Bladder microvascular endothelial cell (primary cell): ENCODE data around the gene NPAS2. TPM values are rescaled to one million over a fixed set of nuclear protein-coding genes. Genes with fewer than 3 reads are reported as not detected.

Source experiments
- total RNA-seq: library from RNA; depleted of rRNA; stranded (reverse); fragments of >200 nt; gene quantifications from 2 replicates; pipeline ENCODE4 v1.2.3, GENCODE V29; 2014

The NPAS2 gene, protein sequence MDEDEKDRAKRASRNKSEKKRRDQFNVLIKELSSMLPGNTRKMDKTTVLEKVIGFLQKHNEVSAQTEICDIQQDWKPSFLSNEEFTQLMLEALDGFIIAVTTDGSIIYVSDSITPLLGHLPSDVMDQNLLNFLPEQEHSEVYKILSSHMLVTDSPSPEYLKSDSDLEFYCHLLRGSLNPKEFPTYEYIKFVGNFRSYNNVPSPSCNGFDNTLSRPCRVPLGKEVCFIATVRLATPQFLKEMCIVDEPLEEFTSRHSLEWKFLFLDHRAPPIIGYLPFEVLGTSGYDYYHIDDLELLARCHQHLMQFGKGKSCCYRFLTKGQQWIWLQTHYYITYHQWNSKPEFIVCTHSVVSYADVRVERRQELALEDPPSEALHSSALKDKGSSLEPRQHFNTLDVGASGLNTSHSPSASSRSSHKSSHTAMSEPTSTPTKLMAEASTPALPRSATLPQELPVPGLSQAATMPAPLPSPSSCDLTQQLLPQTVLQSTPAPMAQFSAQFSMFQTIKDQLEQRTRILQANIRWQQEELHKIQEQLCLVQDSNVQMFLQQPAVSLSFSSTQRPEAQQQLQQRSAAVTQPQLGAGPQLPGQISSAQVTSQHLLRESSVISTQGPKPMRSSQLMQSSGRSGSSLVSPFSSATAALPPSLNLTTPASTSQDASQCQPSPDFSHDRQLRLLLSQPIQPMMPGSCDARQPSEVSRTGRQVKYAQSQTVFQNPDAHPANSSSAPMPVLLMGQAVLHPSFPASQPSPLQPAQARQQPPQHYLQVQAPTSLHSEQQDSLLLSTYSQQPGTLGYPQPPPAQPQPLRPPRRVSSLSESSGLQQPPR
- 1.1 and 19.3 TPM in 2 replicates for total RNA-seq

DNA sequence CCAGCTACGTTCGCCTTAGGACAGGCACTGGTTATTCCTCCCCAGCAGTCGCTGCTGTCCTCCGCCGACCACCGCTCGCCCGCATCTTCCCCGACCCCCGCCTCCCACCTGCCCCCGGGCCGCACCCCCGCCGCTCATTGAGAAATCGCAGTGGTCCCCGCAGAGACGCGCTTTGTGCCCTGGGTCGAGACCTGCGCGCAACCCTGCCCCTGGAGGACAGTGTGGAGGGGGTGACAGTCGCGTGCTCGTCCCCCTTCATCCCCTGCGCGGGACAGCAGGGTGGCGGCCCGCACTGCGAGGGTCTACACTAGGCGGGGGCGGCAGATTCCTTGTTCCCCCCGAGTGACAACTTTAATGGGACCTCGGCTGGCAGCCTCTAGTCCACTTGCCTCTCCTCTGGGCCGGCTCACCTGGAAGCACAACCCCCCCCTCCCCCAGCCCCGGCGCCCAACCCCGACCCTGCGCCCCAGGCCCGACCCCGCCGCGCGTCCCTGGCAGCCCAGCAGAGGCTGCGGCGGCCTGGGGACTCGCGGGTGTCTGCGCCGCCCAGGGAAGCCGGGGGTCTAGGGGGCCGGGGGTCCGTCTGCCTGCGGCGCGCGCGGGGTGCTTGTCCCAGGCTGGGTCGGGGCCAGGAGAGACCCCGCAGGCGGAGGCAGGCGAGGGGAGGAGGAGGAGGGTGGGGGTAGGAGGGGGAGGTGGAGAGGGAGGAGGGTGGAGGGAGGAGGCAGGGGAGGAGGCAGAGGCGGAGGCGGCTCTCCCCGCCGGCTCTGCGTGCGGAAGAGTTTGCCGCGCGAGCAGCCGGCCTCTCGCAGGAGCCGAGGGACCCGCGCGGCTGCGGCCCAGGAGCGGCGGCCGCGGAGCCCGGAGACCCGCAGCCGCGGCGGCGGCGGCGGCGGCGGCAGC is at the start of gene NPAS2:
Gene NPAS2 (plus strand): TSS at position 770 of the 903 bp plus-strand sequence. CDS start 84,616 bp downstream, outside the sequence.

DNA sequence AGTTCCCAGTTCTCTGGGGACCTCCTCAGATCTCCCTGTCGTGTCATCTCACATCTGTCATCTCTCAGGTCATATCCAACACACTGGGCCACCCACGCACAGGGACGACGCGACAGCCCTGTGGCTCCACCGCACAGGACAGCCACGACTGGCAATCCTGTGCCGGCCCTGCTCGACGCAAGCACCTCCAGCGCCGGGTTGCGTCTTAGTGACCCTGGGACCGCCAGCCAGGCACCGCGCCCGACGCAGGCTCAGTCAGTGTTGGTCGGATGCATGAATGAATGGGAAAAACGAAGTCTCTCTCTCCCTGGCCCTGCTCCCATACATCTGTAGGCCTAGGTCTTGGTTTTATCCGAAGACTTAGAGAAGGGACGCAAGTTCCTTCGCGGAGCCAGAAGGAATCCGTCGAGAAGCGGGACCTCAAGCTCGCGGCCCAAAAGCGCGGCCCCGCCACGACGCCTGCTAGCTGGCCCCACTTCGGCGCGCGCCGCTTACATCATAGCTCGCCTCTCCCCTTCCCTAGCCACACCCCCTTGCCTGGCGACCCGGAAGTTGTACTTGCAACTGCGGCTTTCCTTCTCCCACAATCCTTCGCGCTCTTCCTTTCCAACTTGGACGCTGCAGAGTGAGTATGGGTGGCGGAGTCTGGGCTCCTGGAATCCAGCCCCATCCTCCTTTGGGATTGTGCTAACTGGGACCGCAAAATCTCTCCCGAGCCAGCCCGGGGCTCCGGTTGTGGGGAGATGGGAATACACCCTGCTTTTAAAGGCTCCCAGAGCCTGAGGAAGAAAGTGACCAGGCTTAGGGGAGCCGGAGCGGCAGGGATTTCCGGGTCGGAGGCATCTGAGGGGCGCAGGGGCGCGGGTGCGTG is 182.0 kb downstream of the NPAS2 start, which contains the start of gene RPL31:
Gene RPL31 (plus strand): TSS at position 599 of the 871 bp plus-strand sequence. CDS start 413 bp downstream, outside the sequence.

Other genes starting within 250 kb of the NPAS2 start
- gene RPL31, start 182.2 kb downstream of the NPAS2 start, total RNA-seq = 851 and 1,038 TPM in 2 replicates